ENCODE results near the gene SLC35F3.

The SLC35F3 gene

GRCh38 chr1:234219711-234220110, 315.2 kb downstream of the SLC35F3 start:
- no peak overlapping the region for H3K4me3 ChIP-seq (ENCODE audit: low read depth, low read length)
- no peak for DNase-seq (ENCODE audit: low read depth)
- TF ChIP-seq POLR2A (IDR thresholded peaks at IDR 0.05; ENCODE audit: extremely low read depth, insufficient read length) (no peak), CTCF (IDR thresholded peaks at IDR 0.05; ENCODE audit: low read depth, low read length) (no peak), MAX (IDR thresholded peaks at IDR 0.05; ENCODE audit: low read depth, low read length) (no peak), MYC (IDR thresholded peaks at IDR 0.05; ENCODE audit: low read depth, low read length) (no peak)

GRCh38 chr1:234221601-234222000, 317.1 kb downstream of the SLC35F3 start:
- DNase-seq (ENCODE audit: low read depth) = no peak
- TF ChIP-seq MYC (IDR thresholded peaks at IDR 0.05; ENCODE audit: low read depth, low read length) (no peak), CTCF (IDR thresholded peaks at IDR 0.05; ENCODE audit: low read depth, low read length) (no peak), POLR2A (IDR thresholded peaks at IDR 0.05; ENCODE audit: extremely low read depth, insufficient read length) (no peak), MAX (IDR thresholded peaks at IDR 0.05; ENCODE audit: low read depth, low read length) (no peak)
- no peak overlapping the region for H3K4me3 ChIP-seq (ENCODE audit: low read depth, low read length)

- DNase-seq (ENCODE audit: low read depth) = no peak
- H3K4me3 ChIP-seq (ENCODE audit: low read depth, low read length) = no peak overlapping the region
- no peak for TF ChIP-seq MYC (IDR thresholded peaks at IDR 0.05; ENCODE audit: low read depth, low read length)
- no peak for TF ChIP-seq POLR2A (IDR thresholded peaks at IDR 0.05; ENCODE audit: extremely low read depth, insufficient read length)
- no peak for TF ChIP-seq CTCF (IDR thresholded peaks at IDR 0.05; ENCODE audit: low read depth, low read length)
- TF ChIP-seq MAX (IDR thresholded peaks at IDR 0.05; ENCODE audit: low read depth, low read length) = no peak
Observed at GRCh38 chr1:234222561-234223280, 318.2 kb downstream of the SLC35F3 start.

- TF ChIP-seq POLR2A (IDR thresholded peaks at IDR 0.05; ENCODE audit: extremely low read depth, insufficient read length) = no peak
- TF ChIP-seq MAX (IDR thresholded peaks at IDR 0.05; ENCODE audit: low read depth, low read length) = no peak
- no peak for TF ChIP-seq MYC (IDR thresholded peaks at IDR 0.05; ENCODE audit: low read depth, low read length)
- no peak for TF ChIP-seq CTCF (IDR thresholded peaks at IDR 0.05; ENCODE audit: low read depth, low read length)
- DNase-seq (ENCODE audit: low read depth) = no peak
- H3K4me3 ChIP-seq (ENCODE audit: low read depth, low read length) = no peak overlapping the region
Observed at GRCh38 chr1:234226113-234226818, 321.8 kb downstream of the SLC35F3 start.

- no peak overlapping the region for H3K4me3 ChIP-seq (ENCODE audit: low read depth, low read length)
- no peak for TF ChIP-seq POLR2A (IDR thresholded peaks at IDR 0.05; ENCODE audit: extremely low read depth, insufficient read length)
Observed at GRCh38 chr1:234226819-234227165, 322.3 kb downstream of the SLC35F3 start.

GRCh38 chr1:234229581-234230387, 325.3 kb downstream of the SLC35F3 start:
- DNase-seq (ENCODE audit: low read depth) = no peak
- no peak overlapping the region for H3K4me3 ChIP-seq (ENCODE audit: low read depth, low read length)
- no peak for TF ChIP-seq CTCF (IDR thresholded peaks at IDR 0.05; ENCODE audit: low read depth, low read length)
- no peak for TF ChIP-seq POLR2A (IDR thresholded peaks at IDR 0.05; ENCODE audit: extremely low read depth, insufficient read length)
- no peak for TF ChIP-seq MYC (IDR thresholded peaks at IDR 0.05; ENCODE audit: low read depth, low read length)
- TF ChIP-seq MAX (IDR thresholded peaks at IDR 0.05; ENCODE audit: low read depth, low read length) = no peak

More at GRCh38 chr1:234226819-234227165, 322.3 kb downstream of the SLC35F3 start:
- no peak for DNase-seq (ENCODE audit: low read depth)

Measured in NB4 (cell line).